H1 (cell line): Measurements from ENCODE around the gene EIF3J. TPM values are rescaled to one million over a fixed set of nuclear protein-coding genes. Genes with fewer than 3 reads are reported as not detected.

Experiments
- TAF7 ChIP-seq: optimal IDR thresholded peaks from 2 replicates; pipeline ENCODE3; 2011; ENCODE audit warnings: low read depth, mild to moderate bottlenecking, inconsistent platforms, low read length, moderate library complexity, borderline replicate concordance
- polyA plus RNA-seq, 7 experiments: library from polyadenylated mRNA; depleted of rRNA in 3 of 7; stranded (reverse) in 5 of 7; unstranded in 2 of 7; fragments of >200 nt in 5 of 7; fragments of 200-250 nt in 2 of 7; gene quantifications; 1 replicate in 5 of 7; 2 replicates in 1 of 7; 4 replicates in 1 of 7; pipeline versions ENCODE4 v1.2.1 to v1.2.3, GENCODE V29; 2011 to 2013; ENCODE audit warnings: missing spikeins in 2 of 7, mixed read lengths in 2 of 7
- total RNA-seq: library from RNA; stranded (reverse); fragmentation: NEBNext Ultra II Directional; extraction: Animal tissue kit (Norgen Biotek cat#: 25700); gene quantifications from 2 replicates; pipeline ENCODE4 v1.2.1, GENCODE V29; 2021

EIF3J gene
- total and polyA plus RNA-seq, 2 of the 8 experiments (the other 6 are each of a cell fraction or from before 2014, with no cell fraction given): 26.8 to 119 TPM

DNA sequence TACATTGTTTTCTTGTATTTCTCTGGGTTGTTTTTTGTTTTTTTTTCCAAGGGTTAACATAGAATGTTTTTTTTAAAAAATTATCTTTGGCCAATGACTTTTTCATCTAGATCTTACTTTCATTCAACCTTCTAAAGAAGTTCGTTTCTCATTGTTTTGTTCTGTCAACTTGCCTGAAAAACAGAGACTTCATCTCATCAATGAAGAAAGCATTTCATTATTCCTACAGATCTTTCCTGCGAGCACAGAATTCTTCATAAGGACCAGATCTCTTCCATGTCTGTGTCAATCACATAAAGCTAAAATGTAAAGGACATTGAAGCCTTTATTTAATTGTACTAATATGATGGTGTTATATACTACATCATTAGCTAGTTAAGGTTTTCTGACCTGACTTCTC lies 9.7 kb upstream of the EIF3J start (continued):
- TF ChIP-seq TAF7: no peak
